AG04449 (cell line): ENCODE measurements around the gene ZFP36L2.
A peak's percentile ranks its signal among the peaks of the same experiment; 100 is the strongest.

Experiments used
- CTCF ChIA-PET: fragments of 350-600 bp; formaldehyde crosslinking; extraction: SDS; loops from one replicate; lab custom pipeline; 2021; ENCODE audit warnings: antibody characterized with exemption; lab: Yijun Ruan, JAX
- POLR2A ChIA-PET: fragments of 400-600, 350-600 bp; formaldehyde crosslinking; extraction: SDS; loops from one replicate; lab custom pipeline; 2020; ENCODE audit warnings: antibody characterized with exemption, inconsistent platforms; lab: Yijun Ruan, JAX
- DNase-seq: peaks from one replicate; pipeline ENCODE4 v3.0.0-alpha.2; 2010; ENCODE audit warnings: low read depth, low spot score
- H3K4me3 ChIP-seq: 2 replicates; pipeline ENCODE4 v1.5.1; 2011; ENCODE audit warnings: low read depth, mild to moderate bottlenecking, control low read depth, low read length
- TF ChIP-seq, protein P1 (sequence below): IDR thresholded peaks from one replicate; pipeline ENCODE4 v1.5.1; 2011; ENCODE audit warnings: mild to moderate bottlenecking, moderate library complexity, low read length, control low read depth, inconsistent platforms; ENCODE audit not compliant: insufficient read depth; ENCODE audit errors: missing control alignments

Gene ZFP36L2

DNA sequence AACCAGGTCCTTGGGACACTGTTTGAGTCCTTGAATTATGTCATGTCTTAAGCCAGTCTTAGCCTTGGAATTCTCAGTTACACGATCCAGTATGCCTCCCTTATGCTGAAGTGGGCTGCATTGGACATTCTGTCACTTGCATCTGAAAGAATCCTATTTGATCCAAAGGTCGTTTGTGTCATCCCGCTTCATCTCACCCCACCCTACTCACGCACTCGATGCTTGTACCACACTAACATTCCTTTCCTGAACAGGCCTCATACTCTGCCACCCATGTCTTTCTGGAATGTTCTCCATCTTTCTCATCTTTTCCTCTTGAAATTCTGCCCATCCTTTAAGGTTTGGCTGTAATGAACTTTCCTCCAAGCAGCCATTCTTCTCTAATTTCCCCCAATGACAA, 27.9 kb upstream of the ZFP36L2 start:
- ChIA-PET POLR2A (no interaction called here), CTCF (interaction anchor here (1.1 to 1.3 kb wide), 2 partner anchors 230 to 307 kb away, joined by 3 to 5 read pairs; no protein-coding TSS in a partner anchor)
- no peak for DNase-seq
- TF ChIP-seq, protein P1, sequence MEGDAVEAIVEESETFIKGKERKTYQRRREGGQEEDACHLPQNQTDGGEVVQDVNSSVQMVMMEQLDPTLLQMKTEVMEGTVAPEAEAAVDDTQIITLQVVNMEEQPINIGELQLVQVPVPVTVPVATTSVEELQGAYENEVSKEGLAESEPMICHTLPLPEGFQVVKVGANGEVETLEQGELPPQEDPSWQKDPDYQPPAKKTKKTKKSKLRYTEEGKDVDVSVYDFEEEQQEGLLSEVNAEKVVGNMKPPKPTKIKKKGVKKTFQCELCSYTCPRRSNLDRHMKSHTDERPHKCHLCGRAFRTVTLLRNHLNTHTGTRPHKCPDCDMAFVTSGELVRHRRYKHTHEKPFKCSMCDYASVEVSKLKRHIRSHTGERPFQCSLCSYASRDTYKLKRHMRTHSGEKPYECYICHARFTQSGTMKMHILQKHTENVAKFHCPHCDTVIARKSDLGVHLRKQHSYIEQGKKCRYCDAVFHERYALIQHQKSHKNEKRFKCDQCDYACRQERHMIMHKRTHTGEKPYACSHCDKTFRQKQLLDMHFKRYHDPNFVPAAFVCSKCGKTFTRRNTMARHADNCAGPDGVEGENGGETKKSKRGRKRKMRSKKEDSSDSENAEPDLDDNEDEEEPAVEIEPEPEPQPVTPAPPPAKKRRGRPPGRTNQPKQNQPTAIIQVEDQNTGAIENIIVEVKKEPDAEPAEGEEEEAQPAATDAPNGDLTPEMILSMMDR = no peak
- H3K4me3 ChIP-seq = no peak overlapping the region

DNA sequence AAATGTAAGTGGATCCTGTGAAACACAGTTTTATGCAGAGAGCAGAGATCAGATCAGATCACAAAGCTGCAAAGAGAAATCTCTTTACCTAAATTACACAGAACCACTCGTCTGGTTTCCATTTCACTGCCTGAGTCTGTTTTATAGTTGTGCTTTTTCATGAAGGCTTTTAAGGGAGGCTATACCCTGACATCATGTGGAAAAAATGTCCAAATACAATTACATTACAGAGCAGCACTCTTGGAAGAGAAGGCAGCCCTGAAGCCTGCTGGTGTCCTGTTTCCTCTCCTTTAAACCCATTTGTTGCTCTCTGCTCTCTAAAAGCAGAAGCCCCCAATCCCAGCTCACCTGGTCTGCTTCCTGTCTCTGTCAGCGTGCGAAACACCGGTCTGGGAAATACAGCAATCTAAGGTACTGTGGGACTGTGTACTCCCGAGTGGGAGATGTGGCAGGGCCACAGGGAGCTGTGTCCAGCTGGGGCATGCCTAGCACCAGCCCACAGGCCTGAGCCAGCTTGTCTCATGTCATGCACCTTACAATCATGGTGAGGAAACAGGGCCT, 24.8 kb upstream of the ZFP36L2 start:
- CTCF ChIA-PET = interaction anchor here (0.8 to 1.3 kb wide), 7 partner anchors 10 to 423 kb away, joined by 3 to 12 read pairs (median 4); no protein-coding TSS in a partner anchor

DNA sequence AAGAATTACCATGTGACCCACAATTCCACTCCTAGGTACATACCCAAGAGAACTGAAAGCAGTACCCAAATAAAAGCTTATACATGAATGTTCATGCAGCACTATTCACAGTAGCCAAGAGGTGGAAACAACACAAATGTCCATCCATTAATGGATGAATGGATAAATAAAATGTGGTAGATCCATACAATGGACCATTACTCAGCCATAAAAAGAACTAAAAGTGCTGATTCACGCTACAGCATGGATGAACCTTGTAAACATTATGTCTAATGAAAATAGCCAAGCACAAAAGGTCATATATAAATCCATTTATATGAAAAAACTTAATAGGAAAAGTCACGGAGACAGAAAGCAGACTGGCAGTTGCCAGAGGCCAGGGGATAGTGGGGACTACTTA, 23.6 kb upstream of the ZFP36L2 start:
- DNase-seq = no peak

More for the DNA sequence above, 24.8 kb upstream of the ZFP36L2 start:
- peak; percentile 45 for DNase-seq
- no peak overlapping the region; the same call in 1 of the 2 replicates for H3K4me3 ChIP-seq
- POLR2A ChIA-PET = interaction anchor here (1.3 kb wide), 1 partner anchor 25 kb away, joined by 4 read pairs; the partner anchor contains the start of gene ZFP36L2
- TF ChIP-seq, protein P1 = no peak

DNA sequence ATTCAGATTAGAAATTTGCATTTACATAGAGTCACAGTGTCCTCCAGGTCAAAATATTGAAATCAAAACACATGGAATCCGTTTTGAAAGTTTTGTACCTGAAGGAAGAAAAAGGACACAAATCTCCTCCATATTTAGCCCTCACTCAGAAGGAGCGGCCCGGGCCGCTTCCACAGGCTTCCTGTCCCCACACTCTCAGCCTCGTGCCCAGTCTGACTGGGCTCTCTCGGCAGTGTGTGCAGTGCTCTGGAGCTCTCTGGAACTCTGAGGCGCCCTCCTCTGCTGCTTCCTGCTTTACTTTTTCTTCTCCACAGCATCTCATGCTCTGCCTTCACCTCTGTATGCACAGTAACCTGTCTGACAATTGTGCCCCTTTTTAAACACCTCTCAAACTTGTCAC, 22.2 kb upstream of the ZFP36L2 start:
- ChIA-PET CTCF (interaction anchor here (0.5 to 1.1 kb wide), 3 partner anchors 12 to 318 kb away, joined by 3 to 4 read pairs (median 3); no protein-coding TSS in a partner anchor), POLR2A (no interaction called here)
- TF ChIP-seq, protein P1 = no peak
- DNase-seq = no peak
- H3K4me3 ChIP-seq = no peak overlapping the region

More for the DNA sequence above, 23.6 kb upstream of the ZFP36L2 start:
- TF ChIP-seq, protein P1 = no peak
- CTCF ChIA-PET = interaction anchor here (0.8 to 1.5 kb wide), 2 partner anchors 21 to 235 kb away, joined by 5 to 10 read pairs; no protein-coding TSS in a partner anchor
- POLR2A ChIA-PET = no interaction called here
- no peak overlapping the region for H3K4me3 ChIP-seq

DNA sequence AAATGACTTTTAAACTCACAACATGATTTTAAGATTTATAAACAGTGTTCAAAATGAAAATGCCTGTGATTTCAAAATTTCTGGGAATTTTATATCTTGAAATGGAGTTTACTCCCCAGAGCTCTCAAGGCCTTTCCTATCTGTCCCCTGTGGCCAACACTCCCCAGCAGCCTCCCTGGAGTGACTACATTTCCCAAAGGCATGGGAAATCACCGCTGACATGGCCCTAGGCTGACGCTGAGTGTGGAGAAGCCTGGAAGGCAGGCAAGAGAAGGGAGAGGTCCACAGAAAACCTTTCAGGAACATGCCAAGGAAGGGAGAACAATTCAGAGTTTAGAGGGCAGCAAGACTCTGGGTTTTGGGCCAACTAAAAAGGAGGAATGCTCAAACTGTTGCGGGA, 20.2 kb upstream of the ZFP36L2 start:
- POLR2A ChIA-PET = interaction anchor here (1.1 kb wide), 1 partner anchor 20 kb away, joined by 3 read pairs; no protein-coding TSS in a partner anchor
- CTCF ChIA-PET = interaction anchor here (0.8 to 2.1 kb wide), 2 partner anchors 17 to 238 kb away, joined by 5 to 13 read pairs; no protein-coding TSS in a partner anchor
- H3K4me3 ChIP-seq = no peak overlapping the region
- TF ChIP-seq, protein P1 = no peak
- no peak for DNase-seq

DNA sequence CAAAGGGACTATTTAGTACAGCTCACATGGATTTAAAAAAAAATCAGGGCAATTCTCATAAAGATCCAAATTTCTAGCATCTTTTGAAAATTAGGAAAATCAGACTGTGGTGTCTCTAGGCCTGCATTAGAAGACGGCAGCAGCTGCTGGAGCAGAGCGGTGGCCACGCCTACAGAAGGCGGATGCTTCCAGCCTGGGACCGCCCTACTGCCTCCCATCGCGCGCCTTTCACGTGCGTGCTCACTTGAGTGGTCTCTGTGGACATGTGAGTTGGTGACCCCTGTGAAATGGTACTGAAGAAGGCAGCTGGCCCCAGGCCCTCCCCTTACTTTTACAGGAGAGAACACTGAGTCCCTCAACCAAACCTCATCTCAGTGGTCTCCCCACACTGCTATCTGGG, 15.2 kb upstream of the ZFP36L2 start:
- no peak overlapping the region for H3K4me3 ChIP-seq
- no peak for DNase-seq
- POLR2A ChIA-PET = interaction anchor here (1.0 kb wide), 1 partner anchor 15 kb away, joined by 3 read pairs; the partner anchor contains the start of gene ZFP36L2
- TF ChIP-seq, protein P1 = no peak
- CTCF ChIA-PET = interaction anchor here (1.1 to 3.9 kb wide), 3 partner anchors 12 to 413 kb away, joined by 3 to 37 read pairs (median 3); no protein-coding TSS in a partner anchor
